Measurements from ENCODE around the gene CHRFAM7A.
"Not testable (repeated sequence)": the region's sequence is repeated elsewhere in the genome, so short reads cannot be mapped to it uniquely, and the experiment has no call there.

- TF ChIP-seq CTCF, POLR2A, POLR2AphosphoS5 (IDR thresholded peaks at IDR 0.05): not testable (repeated sequence)
Observed at GRCh38 chr15:30334152-30334551, 59.2 kb downstream of the CHRFAM7A start.
